ENCODE data around the gene CENPM.

The CENPM gene

GRCh38 chr22:41898645-41899044, 48.3 kb downstream of the CENPM start:
- TF ChIP-seq CTCF (IDR thresholded peaks at IDR 0.05; ENCODE audit: control insufficient read depth, extremely low read depth, insufficient read depth) = no peak
- no peak for DNase-seq (ENCODE audit: low read depth)
- no peak overlapping the region for H3K4me3 ChIP-seq (ENCODE audit: low read depth, low read length)

GRCh38 chr22:41893591-41894375, 53.2 kb downstream of the CENPM start:
- no peak for DNase-seq (ENCODE audit: low read depth)
- H3K4me3 ChIP-seq (ENCODE audit: low read depth, low read length) = no peak overlapping the region
- no peak for TF ChIP-seq CTCF (IDR thresholded peaks at IDR 0.05; ENCODE audit: control insufficient read depth, extremely low read depth, insufficient read depth)

- DNase-seq (ENCODE audit: low read depth) = no peak
- TF ChIP-seq CTCF (IDR thresholded peaks at IDR 0.05; ENCODE audit: control insufficient read depth, extremely low read depth, insufficient read depth) = no peak
- H3K4me3 ChIP-seq (ENCODE audit: low read depth, low read length) = no peak overlapping the region
Observed at GRCh38 chr22:41892721-41893120, 54.2 kb downstream of the CENPM start.

- TF ChIP-seq CTCF (IDR thresholded peaks at IDR 0.05; ENCODE audit: control insufficient read depth, extremely low read depth, insufficient read depth) = no peak
- no peak overlapping the region for H3K4me3 ChIP-seq (ENCODE audit: low read depth, low read length)
- no peak for DNase-seq (ENCODE audit: low read depth)
Observed at GRCh38 chr22:41891407-41891806, 55.5 kb downstream of the CENPM start.
